T-helper 22 cell (primary cell): ENCODE measurements around the gene USP32.

Experiments
- DNase-seq: peaks from one replicate; pipeline ENCODE4 v3.0.0-alpha.2; 2020; ENCODE audit warnings: low read depth

Gene USP32

GRCh38 chr17:60297760-60298401 lies 94.1 kb downstream of the USP32 start:
- no peak for DNase-seq

GRCh38 chr17:60296177-60296576 lies 95.8 kb downstream of the USP32 start:
- DNase-seq: no peak

GRCh38 chr17:60293580-60294335 lies 98.2 kb downstream of the USP32 start:
- no peak for DNase-seq

- DNase-seq: no peak
Measured at GRCh38 chr17:60292697-60293096, 99.2 kb downstream of the USP32 start.

- DNase-seq: no peak
Measured at GRCh38 chr17:60284709-60285108, 107.2 kb downstream of the USP32 start.

GRCh38 chr17:60283816-60284215 lies 108.1 kb downstream of the USP32 start:
- DNase-seq: no peak

- no peak for DNase-seq
Measured at GRCh38 chr17:60280673-60281072, 111.3 kb downstream of the USP32 start.

GRCh38 chr17:60278237-60278636 lies 113.7 kb downstream of the USP32 start:
- no peak for DNase-seq

GRCh38 chr17:60277258-60277657 lies 114.7 kb downstream of the USP32 start:
- DNase-seq: no peak

- DNase-seq: no peak
Measured at GRCh38 chr17:60269417-60269816, 122.5 kb downstream of the USP32 start.

- DNase-seq: no peak
Measured at GRCh38 chr17:60260540-60260939, 131.4 kb downstream of the USP32 start.

GRCh38 chr17:60258313-60258712 lies 133.6 kb downstream of the USP32 start:
- DNase-seq: no peak

- DNase-seq: no peak
Measured at GRCh38 chr17:60256174-60256573, 135.8 kb downstream of the USP32 start.

- DNase-seq: no peak
Measured at GRCh38 chr17:60253048-60253447, 138.9 kb downstream of the USP32 start.

- DNase-seq: no peak
Measured at GRCh38 chr17:60252459-60252858, 139.5 kb downstream of the USP32 start.

GRCh38 chr17:60249290-60249826 lies 142.6 kb downstream of the USP32 start:
- DNase-seq: no peak

GRCh38 chr17:60248618-60249289 lies 143.2 kb downstream of the USP32 start:
- no peak for DNase-seq

- no peak for DNase-seq
Measured at GRCh38 chr17:60247836-60248461, 144.0 kb downstream of the USP32 start.

GRCh38 chr17:60244656-60245055 lies 147.3 kb downstream of the USP32 start:
- DNase-seq: no peak

- no peak for DNase-seq
Measured at GRCh38 chr17:60240290-60240689, 151.6 kb downstream of the USP32 start.

GRCh38 chr17:60231691-60232090 lies 160.2 kb downstream of the USP32 start:
- no peak for DNase-seq

GRCh38 chr17:60231234-60231633 lies 160.7 kb downstream of the USP32 start:
- DNase-seq: no peak
